Thyroid gland (tissue), 4 donors: ENCODE data around the gene FRAS1. TPM values are rescaled to one million over a fixed set of nuclear protein-coding genes. Genes with fewer than 3 reads are reported as not detected.

Experiments used
- DNase-seq, 2 donors: peaks; one replicate each; pipeline ENCODE4 v3.0.0-alpha.2; 2019
- H3K27ac ChIP-seq, 3 donors: fragments of 200-600 bp; sonication (generic); 1 replicate in 2 of 3; 2 replicates in 1 of 3; pipeline ENCODE4 v1.5.1; 2016 to 2019; ENCODE audit warnings: mild to moderate bottlenecking in 1 of 3, moderate library complexity in 1 of 3
- H3K27me3 ChIP-seq: fragments of 200-600 bp; sonication (generic); one replicate; pipeline ENCODE4 v1.5.1; 2019
- H3K36me3 ChIP-seq, 2 donors: fragments of 200-600 bp; sonication (generic); one replicate each; pipeline ENCODE4 v1.5.1; 2016 to 2019
- H3K4me1 ChIP-seq, 2 donors: fragments of 200-600 bp; sonication (generic); one replicate each; pipeline ENCODE4 v1.5.1; 2017 to 2019
- H3K4me3 ChIP-seq, 3 donors: fragments of 200-600 bp; sonication (generic); replicated peaks in 1 of 3; 1 replicate in 2 of 3; 2 replicates in 1 of 3; pipeline ENCODE4 v1.5.1; 2016; ENCODE audit warnings: mild to moderate bottlenecking in 1 of 3
- H3K9me3 ChIP-seq: fragments of 200-600 bp; sonication (generic); one replicate; pipeline ENCODE4 v1.5.1; 2017
- POLR2A ChIP-seq, 2 donors: fragments of 450-650 bp; IDR thresholded peaks; one replicate each; pipeline ENCODE4 v1.6.1; 2017; ENCODE audit warnings: antibody characterized with exemption in 2 of 2, mild to moderate bottlenecking in 2 of 2, moderate library complexity in 1 of 2
- WGBS, 2 donors: methylation state at CpG; one replicate each; pipeline ENCODE4 v1.1.5; 2017; 5-methylcytosine and 5-hydroxymethylcytosine counted together
- intact Hi-C: fragments of 100-400 bp; cut with DNase I; formaldehyde crosslinking; loops from one replicate; pipeline ENCODE4 v1.15.1; 2023
- total RNA-seq, 4 donors: library from RNA; depleted of rRNA; stranded (reverse); fragments of >200 nt; gene quantifications; one replicate each; pipeline ENCODE4 v1.2.3, GENCODE V29; 2016
- TF ChIP-seq, protein P1 (sequence below), 6 experiments: fragments of 200-600 bp in 3 of 6; fragments of 450-650 bp in 3 of 6; sonication (generic) in 3 of 6; IDR thresholded peaks; one replicate each; pipeline ENCODE4 v1.5.1; 2016 to 2019; ENCODE audit warnings: antibody characterized with exemption in 6 of 6, mild to moderate bottlenecking in 2 of 6, inconsistent platforms in 1 of 6, moderate library complexity in 1 of 6

The FRAS1 gene
- total RNA-seq, 4 donors from 2014 or later: 25.4 to 42.3 (median 31.7) TPM

DNA sequence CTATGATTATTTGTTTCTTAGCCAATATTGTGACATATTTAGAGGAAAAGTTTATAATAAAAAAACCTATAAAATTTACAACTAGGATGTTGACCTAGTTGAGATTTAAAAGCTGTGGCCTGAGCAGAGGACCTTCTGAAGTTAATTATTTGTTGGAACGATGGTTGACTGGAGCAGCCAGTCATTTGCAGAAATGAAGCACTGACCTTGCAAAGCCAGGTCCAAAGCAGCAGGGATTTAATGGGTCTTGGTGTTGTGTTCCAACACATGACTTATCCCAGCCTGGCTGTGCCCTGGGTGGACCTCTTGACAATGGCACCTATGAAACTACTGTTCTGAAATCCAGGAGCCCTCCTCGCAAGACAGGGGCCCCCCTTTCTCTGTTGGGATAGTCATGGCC is 235.2 kb downstream of the FRAS1 start:
- H3K4me3 ChIP-seq: no peak overlapping the region
- peaks cover 0 to 4% of the 10 kb centered on the region in 2 donors for H3K4me1 ChIP-seq
- no peaks in the 10 kb centered on the region for H3K9me3 ChIP-seq
- WGBS, 2 donors: 91 to 92% methylated on average over 1 to 2 of the region's 2 CpGs
- no peak overlapping the region for H3K27ac ChIP-seq
- no peaks in the 10 kb centered on the region for H3K27me3 ChIP-seq
- TF ChIP-seq, protein P1, sequence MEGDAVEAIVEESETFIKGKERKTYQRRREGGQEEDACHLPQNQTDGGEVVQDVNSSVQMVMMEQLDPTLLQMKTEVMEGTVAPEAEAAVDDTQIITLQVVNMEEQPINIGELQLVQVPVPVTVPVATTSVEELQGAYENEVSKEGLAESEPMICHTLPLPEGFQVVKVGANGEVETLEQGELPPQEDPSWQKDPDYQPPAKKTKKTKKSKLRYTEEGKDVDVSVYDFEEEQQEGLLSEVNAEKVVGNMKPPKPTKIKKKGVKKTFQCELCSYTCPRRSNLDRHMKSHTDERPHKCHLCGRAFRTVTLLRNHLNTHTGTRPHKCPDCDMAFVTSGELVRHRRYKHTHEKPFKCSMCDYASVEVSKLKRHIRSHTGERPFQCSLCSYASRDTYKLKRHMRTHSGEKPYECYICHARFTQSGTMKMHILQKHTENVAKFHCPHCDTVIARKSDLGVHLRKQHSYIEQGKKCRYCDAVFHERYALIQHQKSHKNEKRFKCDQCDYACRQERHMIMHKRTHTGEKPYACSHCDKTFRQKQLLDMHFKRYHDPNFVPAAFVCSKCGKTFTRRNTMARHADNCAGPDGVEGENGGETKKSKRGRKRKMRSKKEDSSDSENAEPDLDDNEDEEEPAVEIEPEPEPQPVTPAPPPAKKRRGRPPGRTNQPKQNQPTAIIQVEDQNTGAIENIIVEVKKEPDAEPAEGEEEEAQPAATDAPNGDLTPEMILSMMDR (IDR thresholded peaks at IDR 0.05): no peak
- no peak for TF ChIP-seq POLR2A (IDR thresholded peaks at IDR 0.05)
- intact Hi-C loops: no loop called here
- peaks cover 0 to 3% of the 10 kb centered on the region in 2 donors for H3K36me3 ChIP-seq
- no peak for DNase-seq

- no peak for TF ChIP-seq POLR2A (IDR thresholded peaks at IDR 0.05)
- TF ChIP-seq, protein P1 (IDR thresholded peaks at IDR 0.05): no peak
- H3K9me3 ChIP-seq: no peaks in the 10 kb centered on the region
- peaks cover 0 to 4% of the 10 kb centered on the region in 2 donors for H3K4me1 ChIP-seq
- no peak overlapping the region for H3K4me3 ChIP-seq
- DNase-seq: no peak
- 95% methylated on average over 2 of the region's 2 CpGs for WGBS, 2 donors
- no peaks in the 10 kb centered on the region for H3K36me3 ChIP-seq
- intact Hi-C loops: no loop called here
- no peaks in the 10 kb centered on the region for H3K27me3 ChIP-seq
- H3K27ac ChIP-seq: no peak overlapping the region
Observed at GRCh38 chr4:78292856-78293255, 235.7 kb downstream of the FRAS1 start.

DNA sequence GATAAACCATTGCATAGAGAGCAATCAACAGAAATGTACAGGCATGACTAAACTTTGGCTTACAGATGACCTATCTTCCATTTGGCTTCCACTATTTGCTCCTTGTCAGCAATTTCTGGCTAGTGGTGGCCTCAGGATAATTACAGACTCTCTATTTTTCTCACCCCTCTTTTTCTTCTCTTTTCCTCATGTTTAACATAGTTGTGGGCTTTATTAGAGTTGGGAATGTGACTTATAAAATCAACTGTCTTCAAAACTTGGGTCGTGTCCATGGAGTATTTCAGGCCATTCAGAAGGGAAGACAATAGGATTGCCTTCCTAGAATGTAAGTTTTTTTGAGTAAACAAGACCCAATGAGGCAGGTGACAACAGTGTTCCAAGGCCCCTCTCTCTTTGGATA is 236.2 kb downstream of the FRAS1 start:
- H3K9me3 ChIP-seq: no peaks in the 10 kb centered on the region
- H3K27me3 ChIP-seq: no peaks in the 10 kb centered on the region
- H3K27ac ChIP-seq: no peak overlapping the region
- no peak for TF ChIP-seq POLR2A (IDR thresholded peaks at IDR 0.05)
- TF ChIP-seq, protein P1 (IDR thresholded peaks at IDR 0.05): no peak
- intact Hi-C loops: no loop called here
- no peak for DNase-seq
- H3K4me1 ChIP-seq: peaks cover 0 to 4% of the 10 kb centered on the region in 2 donors
- no peak overlapping the region for H3K4me3 ChIP-seq
- H3K36me3 ChIP-seq: no peaks in the 10 kb centered on the region
- 68 to 70% methylated on average over 1 of the region's 1 CpG for WGBS, 2 donors

GRCh38 chr4:78293821-78294301 is 236.7 kb downstream of the FRAS1 start:
- TF ChIP-seq, protein P1 (IDR thresholded peaks at IDR 0.05): no peak
- no peak for TF ChIP-seq POLR2A (IDR thresholded peaks at IDR 0.05)
- intact Hi-C loops: no loop called here
- WGBS, 2 donors: 44 to 45% methylated on average over 4 of the region's 4 CpGs
- Histone ChIP-seq H3K9me3 (no peaks in the 10 kb centered on the region), H3K4me1 (peaks cover 0 to 4% of the 10 kb centered on the region in 2 donors), H3K36me3 (no peaks in the 10 kb centered on the region), H3K27ac (no peak overlapping the region), H3K27me3 (no peaks in the 10 kb centered on the region), H3K4me3 (no peak overlapping the region)
- no peak for DNase-seq

DNA sequence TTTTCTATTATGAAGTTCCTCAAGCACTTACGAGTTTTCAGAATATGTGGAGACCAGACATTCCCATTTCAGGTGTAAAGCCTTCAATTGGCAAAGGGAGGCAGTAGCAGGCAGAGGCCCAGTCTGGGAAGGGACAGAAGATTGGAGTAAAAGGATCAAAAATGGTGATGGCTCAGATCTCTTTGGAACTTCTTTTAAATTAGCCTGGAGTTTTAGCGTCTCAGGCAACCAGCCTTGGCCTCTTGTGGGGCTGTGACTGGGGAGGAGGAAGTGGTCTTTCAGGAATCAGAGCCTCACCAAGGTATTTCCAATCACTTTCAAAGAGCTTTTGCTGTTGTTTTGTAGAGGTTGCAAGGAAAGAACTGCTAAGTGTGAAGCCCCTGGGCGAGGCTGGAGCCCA is 239.1 kb downstream of the FRAS1 start:
- Histone ChIP-seq H3K27me3 (no peaks in the 10 kb centered on the region), H3K4me3 (no peak overlapping the region), H3K36me3 (no peaks in the 10 kb centered on the region), H3K4me1 (peaks cover 0 to 4% of the 10 kb centered on the region in 2 donors), H3K27ac (no peak overlapping the region), H3K9me3 (no peaks in the 10 kb centered on the region)
- DNase-seq: no peak
- no peak for TF ChIP-seq POLR2A (IDR thresholded peaks at IDR 0.05)
- TF ChIP-seq, protein P1 (IDR thresholded peaks at IDR 0.05): no peak
- intact Hi-C loops: no loop called here
- 82 to 91% methylated on average over 3 of the region's 3 CpGs for WGBS, 2 donors
